ENCODE data around the gene IGF2R.

The IGF2R gene

GRCh38 chr6:160146454-160147145 lies 177.7 kb downstream of the IGF2R start:
- no peaks in the 10 kb centered on the region for H3K36me3 ChIP-seq (ENCODE audit: insufficient read depth, low read length)
- no peak overlapping the region for H2AFZ ChIP-seq (ENCODE audit: low read depth, low read length)
- no peaks in the 10 kb centered on the region for H3K27me3 ChIP-seq (ENCODE audit: insufficient read depth, low read length)
- no peak overlapping the region for H3K4me3 ChIP-seq (ENCODE audit: low read length)
- no peaks in the 10 kb centered on the region for H3K9me3 ChIP-seq (ENCODE audit: low read length)
- no peaks in the 10 kb centered on the region for H3K4me1 ChIP-seq (ENCODE audit: insufficient read depth, low read length)

- Histone ChIP-seq H2AFZ (ENCODE audit: low read depth, low read length) (no peak overlapping the region), H3K36me3 (ENCODE audit: insufficient read depth, low read length) (no peaks in the 10 kb centered on the region), H3K9me3 (ENCODE audit: low read length) (no peaks in the 10 kb centered on the region), H3K27me3 (ENCODE audit: insufficient read depth, low read length) (no peaks in the 10 kb centered on the region), H3K4me3 (ENCODE audit: low read length) (no peak overlapping the region), H3K4me1 (ENCODE audit: insufficient read depth, low read length) (no peaks in the 10 kb centered on the region)
Observed at GRCh38 chr6:160147146-160147536, 178.3 kb downstream of the IGF2R start.

- H3K27me3 ChIP-seq (ENCODE audit: insufficient read depth, low read length): no peaks in the 10 kb centered on the region
- no peaks in the 10 kb centered on the region for H3K36me3 ChIP-seq (ENCODE audit: insufficient read depth, low read length)
- H3K9me3 ChIP-seq (ENCODE audit: low read length): no peaks in the 10 kb centered on the region
- no peak overlapping the region for H2AFZ ChIP-seq (ENCODE audit: low read depth, low read length)
- H3K4me3 ChIP-seq (ENCODE audit: low read length): no peak overlapping the region
- H3K4me1 ChIP-seq (ENCODE audit: insufficient read depth, low read length): no peaks in the 10 kb centered on the region
Observed at GRCh38 chr6:160154471-160154870, 185.6 kb downstream of the IGF2R start.

- Histone ChIP-seq H3K9me3 (ENCODE audit: low read length) (no peaks in the 10 kb centered on the region), H3K36me3 (ENCODE audit: insufficient read depth, low read length) (no peaks in the 10 kb centered on the region), H3K4me1 (ENCODE audit: insufficient read depth, low read length) (peaks cover 7% of the 10 kb centered on the region), H2AFZ (ENCODE audit: low read depth, low read length) (no peak overlapping the region), H3K4me3 (ENCODE audit: low read length) (no peak overlapping the region), H3K27me3 (ENCODE audit: insufficient read depth, low read length) (no peaks in the 10 kb centered on the region)
Observed at GRCh38 chr6:160156842-160157241, 188.0 kb downstream of the IGF2R start.

- Histone ChIP-seq H3K4me1 (ENCODE audit: insufficient read depth, low read length) (peaks cover 7% of the 10 kb centered on the region), H3K9me3 (ENCODE audit: low read length) (no peaks in the 10 kb centered on the region), H3K27me3 (ENCODE audit: insufficient read depth, low read length) (no peaks in the 10 kb centered on the region), H3K36me3 (ENCODE audit: insufficient read depth, low read length) (no peaks in the 10 kb centered on the region), H3K4me3 (ENCODE audit: low read length) (no peak overlapping the region), H2AFZ (ENCODE audit: low read depth, low read length) (no peak overlapping the region)
Observed at GRCh38 chr6:160160450-160160849, 191.6 kb downstream of the IGF2R start.
